Loucy (cell line): ENCODE data around the gene MMP19.

Source experiments
- CTCF ChIP-seq: fragments of 200-600 bp; sonication (generic); conservative IDR thresholded peaks from 2 replicates; pipeline ENCODE4 v1.5.1; 2014; ENCODE audit warnings: mild to moderate bottlenecking, antibody characterized with exemption, low read length
- EZH2phosphoT487 ChIP-seq: fragments of 200-600 bp; IDR thresholded peaks from 2 replicates; pipeline ENCODE4 v1.6.1; 2018; ENCODE audit warnings: antibody characterized with exemption, mild to moderate bottlenecking, moderate library complexity, borderline replicate concordance

- no peak for TF ChIP-seq CTCF
- no peak for TF ChIP-seq EZH2phosphoT487
Measured at GRCh38 chr12:55817345-55818139, 25.2 kb downstream of the MMP19 start, which contains the start of the genes ORMDL2 and SARNP.
